Eye (tissue), 1 donor: Measurements from ENCODE around the gene CFAP47.
"Not testable (repeated sequence)": the region's sequence is repeated elsewhere in the genome, so short reads cannot be mapped to it uniquely, and the experiment has no call there.

Experiments used
- DNase-seq: peaks from one replicate; pipeline ENCODE4 v3.0.0-alpha.2; 2015

Gene CFAP47

GRCh38 chrX:36234840-36235528, 315.4 kb downstream of the CFAP47 start:
- not testable (repeated sequence) for DNase-seq

- DNase-seq = no peak
These were observed 321.9 kb downstream of the CFAP47 start for GRCh38 chrX:36241397-36241796.

GRCh38 chrX:36266155-36266554, 346.6 kb downstream of the CFAP47 start:
- DNase-seq = no peak

GRCh38 chrX:36310136-36310535, 390.6 kb downstream of the CFAP47 start:
- DNase-seq = no peak

- DNase-seq = no peak
These were observed 394.8 kb downstream of the CFAP47 start for GRCh38 chrX:36314303-36314702.

- DNase-seq = no peak
These were observed 415.0 kb downstream of the CFAP47 start for GRCh38 chrX:36334572-36334971.

GRCh38 chrX:36336751-36337150, 417.2 kb downstream of the CFAP47 start:
- no peak for DNase-seq

- DNase-seq = no peak
These were observed 424.8 kb downstream of the CFAP47 start for GRCh38 chrX:36344301-36344700.

GRCh38 chrX:36348509-36348908, 429.0 kb downstream of the CFAP47 start:
- DNase-seq = no peak

GRCh38 chrX:36357855-36358254, 438.3 kb downstream of the CFAP47 start:
- DNase-seq = no peak

GRCh38 chrX:36364262-36364661, 444.7 kb downstream of the CFAP47 start:
- no peak for DNase-seq

- DNase-seq = no peak
These were observed 464.0 kb downstream of the CFAP47 start for GRCh38 chrX:36383495-36383894.

GRCh38 chrX:36388901-36389300, 469.4 kb downstream of the CFAP47 start:
- DNase-seq = no peak

- DNase-seq = no peak
These were observed 482.2 kb downstream of the CFAP47 start for GRCh38 chrX:36401774-36402173.

- DNase-seq = peak; percentile 12
These were observed 488.3 kb downstream of the CFAP47 start for GRCh38 chrX:36407836-36408235.

- no peak for DNase-seq
These were observed 494.5 kb downstream of the CFAP47 start for GRCh38 chrX:36414056-36414455.

- no peak for DNase-seq
These were observed 502.8 kb downstream of the CFAP47 start for GRCh38 chrX:36422368-36422767.

- no peak for DNase-seq
These were observed 512.3 kb downstream of the CFAP47 start for GRCh38 chrX:36431819-36432218.

GRCh38 chrX:36434522-36434921, 515.0 kb downstream of the CFAP47 start:
- DNase-seq = no peak
